Stomach smooth muscle (tissue), 2 donors: ENCODE results near the gene ACAA2.

ENCODE experiments used
- H3K27ac ChIP-seq: one replicate; pipeline ENCODE4 v1.7.0; 2013; ENCODE audit warnings: mild to moderate bottlenecking, low read length, inconsistent platforms
- H3K27me3 ChIP-seq, 2 donors: one replicate each; pipeline ENCODE4 v1.7.0; 2013; ENCODE audit warnings: low read length in 2 of 2; ENCODE audit not compliant: insufficient read depth in 2 of 2, control insufficient read depth in 1 of 2
- H3K36me3 ChIP-seq, 2 donors: one replicate each; pipeline ENCODE4 v1.7.0; 2013; ENCODE audit warnings: low read length in 2 of 2; ENCODE audit not compliant: control insufficient read depth in 2 of 2, insufficient read depth in 2 of 2
- H3K4me1 ChIP-seq: one replicate; pipeline ENCODE4 v1.7.0; 2013; ENCODE audit warnings: low read length; ENCODE audit not compliant: control insufficient read depth, insufficient read depth
- H3K4me3 ChIP-seq, 2 donors: one replicate each; pipeline ENCODE4 v1.7.0; 2013; ENCODE audit warnings: low read length in 2 of 2
- H3K9ac ChIP-seq, 2 donors: one replicate each; pipeline ENCODE4 v1.7.0; 2013; ENCODE audit warnings: low read length in 2 of 2, mild to moderate bottlenecking in 1 of 2
- H3K9me3 ChIP-seq, 2 donors: one replicate each; pipeline ENCODE4 v1.7.0; 2013; ENCODE audit warnings: low read length in 2 of 2; ENCODE audit not compliant: control insufficient read depth in 2 of 2
- donor health status: healthy.
- donor health status: Pancreatic carcinoma.

The ACAA2 gene

DNA sequence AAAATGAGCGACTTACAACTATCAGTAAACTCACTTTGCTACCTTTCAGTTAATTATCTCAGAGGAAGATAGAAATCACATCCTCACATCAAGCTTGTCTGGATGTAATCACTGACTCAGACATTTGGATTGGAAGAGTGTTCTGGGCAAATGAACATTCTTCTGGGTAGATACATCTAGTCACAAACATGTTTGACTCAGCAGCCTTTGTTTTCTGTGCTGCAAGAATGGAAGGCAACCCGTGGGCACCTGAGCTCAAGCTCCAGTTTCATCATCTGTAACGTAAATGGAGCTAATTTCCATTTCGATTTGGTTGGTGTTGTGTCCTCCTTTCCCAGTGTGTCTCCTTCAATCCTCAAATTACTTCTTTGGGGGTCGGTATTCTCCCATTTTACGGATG, 58.5 kb downstream of the ACAA2 start:
- H3K27ac ChIP-seq = no peak overlapping the region
- H3K9ac ChIP-seq = no peak overlapping the region
- no peaks in the 10 kb centered on the region for H3K9me3 ChIP-seq
- H3K4me1 ChIP-seq = no peaks in the 10 kb centered on the region
- no peaks in the 10 kb centered on the region for H3K27me3 ChIP-seq
- H3K4me3 ChIP-seq = no peak overlapping the region
- no peaks in the 10 kb centered on the region for H3K36me3 ChIP-seq

- no peaks in the 10 kb centered on the region for H3K36me3 ChIP-seq
- no peak overlapping the region for H3K27ac ChIP-seq
- H3K4me3 ChIP-seq = no peak overlapping the region
- H3K27me3 ChIP-seq = no peaks in the 10 kb centered on the region
- H3K9me3 ChIP-seq = no peaks in the 10 kb centered on the region
- H3K9ac ChIP-seq = no peak overlapping the region
- no peaks in the 10 kb centered on the region for H3K4me1 ChIP-seq
These were observed 59.7 kb downstream of the ACAA2 start for GRCh38 chr18:49753643-49754042.

- no peaks in the 10 kb centered on the region for H3K36me3 ChIP-seq
- no peaks in the 10 kb centered on the region for H3K9me3 ChIP-seq
- H3K27me3 ChIP-seq = no peaks in the 10 kb centered on the region
- no peaks in the 10 kb centered on the region for H3K4me1 ChIP-seq
- H3K27ac ChIP-seq = no peak overlapping the region
- no peak overlapping the region for H3K4me3 ChIP-seq
- H3K9ac ChIP-seq = no peak overlapping the region
These were observed 61.3 kb downstream of the ACAA2 start for GRCh38 chr18:49752095-49752457.

DNA sequence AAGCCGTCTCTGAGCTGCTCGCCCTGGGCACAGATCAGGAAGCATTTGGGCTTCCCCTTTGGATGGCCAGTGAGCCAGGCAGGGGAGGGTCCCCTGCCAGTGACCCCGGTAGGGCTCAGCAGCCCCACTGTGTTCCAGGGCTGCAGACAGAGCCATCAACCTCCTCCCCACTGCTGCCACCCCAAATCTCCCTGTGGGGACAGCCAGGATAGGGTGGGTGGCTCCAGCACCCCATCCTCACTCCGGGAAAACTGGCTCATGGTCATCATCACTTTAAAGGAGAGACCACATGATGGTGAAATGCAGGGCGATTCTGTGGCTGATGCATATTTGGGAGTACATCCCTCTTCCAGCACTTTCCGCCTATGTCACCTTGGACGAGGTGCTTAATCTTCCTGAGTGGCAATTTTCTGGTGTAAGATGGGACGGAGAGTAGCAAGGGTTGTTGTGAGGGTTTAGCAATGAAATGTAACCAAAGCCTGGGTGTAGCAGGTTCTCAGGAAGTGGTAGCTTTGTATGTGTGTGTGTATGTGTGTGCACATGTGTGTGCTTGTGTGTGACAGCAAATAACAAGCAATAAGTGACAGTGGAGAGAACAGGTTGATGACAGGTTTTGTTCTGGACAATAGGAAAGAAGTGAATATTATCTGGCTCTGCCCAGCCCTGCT, 61.8 kb downstream of the ACAA2 start:
- Histone ChIP-seq H3K9ac (no peak overlapping the region), H3K9me3 (no peaks in the 10 kb centered on the region), H3K27me3 (no peaks in the 10 kb centered on the region), H3K27ac (no peak overlapping the region), H3K4me1 (no peaks in the 10 kb centered on the region), H3K36me3 (no peaks in the 10 kb centered on the region), H3K4me3 (no peak overlapping the region)

- no peak overlapping the region for H3K27ac ChIP-seq
- H3K27me3 ChIP-seq = no peaks in the 10 kb centered on the region
- H3K4me3 ChIP-seq = no peak overlapping the region
- H3K4me1 ChIP-seq = no peaks in the 10 kb centered on the region
- H3K9ac ChIP-seq = no peak overlapping the region
- H3K9me3 ChIP-seq = no peaks in the 10 kb centered on the region
- no peaks in the 10 kb centered on the region for H3K36me3 ChIP-seq
These were observed 63.8 kb downstream of the ACAA2 start for GRCh38 chr18:49749563-49749962.

DNA sequence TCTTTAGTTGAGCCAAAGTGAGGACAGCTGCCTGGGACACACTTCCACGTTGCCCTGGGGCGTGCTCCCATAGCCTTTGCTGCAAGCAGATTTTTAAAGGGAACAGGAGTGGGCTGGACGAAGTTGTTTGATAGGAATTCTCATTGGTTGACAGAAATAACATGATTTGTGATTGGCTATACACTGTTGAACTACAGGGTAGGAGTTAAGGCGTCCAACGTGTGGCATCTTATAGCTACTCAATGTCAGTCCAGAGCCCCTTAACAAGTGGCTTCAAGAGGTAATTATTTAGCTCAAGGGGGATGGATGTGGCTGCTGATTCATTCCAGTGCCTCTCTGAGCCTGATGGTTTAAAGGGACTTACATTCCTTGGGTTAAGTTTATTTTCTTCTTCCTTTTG, 65.5 kb downstream of the ACAA2 start:
- Histone ChIP-seq H3K9ac (no peak overlapping the region), H3K4me3 (no peak overlapping the region), H3K9me3 (no peaks in the 10 kb centered on the region), H3K27me3 (no peaks in the 10 kb centered on the region), H3K27ac (no peak overlapping the region), H3K36me3 (no peaks in the 10 kb centered on the region), H3K4me1 (no peaks in the 10 kb centered on the region)

DNA sequence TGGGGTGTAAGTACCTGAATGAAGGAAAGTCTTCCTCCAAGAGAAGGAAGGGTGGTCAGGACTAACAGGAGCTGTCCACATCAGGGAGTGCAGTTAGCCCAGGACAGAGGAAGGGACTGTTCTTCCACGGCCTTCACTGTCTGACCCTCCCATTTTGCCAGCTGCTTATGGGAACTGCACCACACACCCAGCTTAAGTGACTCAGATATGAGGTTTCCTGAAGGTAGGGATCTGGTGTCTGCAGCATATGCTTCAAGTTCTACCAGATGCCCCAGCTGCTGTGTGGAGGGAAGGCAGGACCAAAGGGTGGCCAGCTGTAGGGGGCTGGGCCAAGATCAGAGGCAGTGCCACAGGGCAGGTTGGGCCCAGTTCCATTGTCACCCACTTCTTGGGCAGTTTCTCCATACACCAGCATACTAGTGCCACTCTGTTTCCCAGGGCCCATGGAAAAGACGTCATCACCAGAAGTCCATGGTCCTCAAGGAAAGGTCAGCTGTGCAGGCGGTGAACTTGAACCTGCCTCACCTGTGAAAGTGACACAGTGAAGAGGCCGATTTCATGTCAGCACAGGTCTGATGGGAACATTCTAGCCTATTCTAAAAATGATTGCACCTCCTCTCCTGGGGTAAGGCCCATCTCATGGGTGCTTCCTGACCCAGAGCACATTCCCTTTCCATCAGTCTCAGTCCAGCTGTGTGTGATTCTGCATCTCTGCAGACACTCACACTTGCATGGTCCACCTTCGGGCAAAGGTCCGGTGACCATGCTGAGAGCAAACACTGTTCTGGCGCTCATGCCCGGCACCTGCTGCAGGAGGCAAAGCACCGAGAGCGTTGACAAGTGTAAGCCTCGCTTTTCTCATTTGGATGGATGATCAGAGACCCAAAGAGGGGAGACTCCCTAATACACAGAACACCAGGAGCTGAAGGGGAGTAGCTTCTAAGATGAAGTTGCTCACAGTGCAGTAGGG, 68.0 kb downstream of the ACAA2 start:
- Histone ChIP-seq H3K27ac (no peak overlapping the region), H3K4me3 (no peak overlapping the region), H3K9ac (no peak overlapping the region), H3K36me3 (no peaks in the 10 kb centered on the region), H3K4me1 (no peaks in the 10 kb centered on the region), H3K27me3 (no peaks in the 10 kb centered on the region), H3K9me3 (no peaks in the 10 kb centered on the region)

DNA sequence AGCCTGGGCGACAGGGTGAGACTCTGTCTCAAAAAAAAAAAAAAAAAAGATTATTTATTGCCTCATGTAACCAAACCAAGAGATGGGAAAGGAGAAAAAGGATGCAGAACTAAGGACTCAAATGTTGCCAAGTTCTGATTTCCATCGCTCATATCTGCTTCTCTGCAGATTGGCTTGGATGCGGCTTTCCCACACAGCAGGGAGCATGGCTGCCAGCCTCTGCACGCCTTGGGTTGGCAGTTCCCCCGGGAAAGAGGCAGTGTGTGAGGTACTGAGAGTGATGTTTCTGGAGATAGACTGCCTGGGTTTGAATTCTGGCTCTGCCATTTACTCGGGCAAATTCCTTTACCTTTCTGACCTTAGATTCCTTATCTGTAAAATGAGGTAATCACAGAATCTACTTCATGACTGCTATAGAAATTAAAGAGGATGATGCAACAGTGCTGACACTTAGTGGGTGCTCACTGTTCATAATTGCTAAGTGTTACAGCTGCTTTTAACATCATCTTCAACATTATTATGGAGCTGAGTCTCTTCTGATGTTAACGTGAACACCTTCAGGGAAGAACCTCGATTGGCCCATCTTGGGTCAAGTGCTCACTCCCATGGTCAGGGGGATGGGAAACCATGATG, 68.8 kb downstream of the ACAA2 start:
- no peaks in the 10 kb centered on the region for H3K36me3 ChIP-seq
- no peak overlapping the region for H3K4me3 ChIP-seq
- no peaks in the 10 kb centered on the region for H3K4me1 ChIP-seq

GRCh38 chr18:49743117-49743567, 70.2 kb downstream of the ACAA2 start:
- H3K9me3 ChIP-seq = no peaks in the 10 kb centered on the region

More for the DNA sequence above, 68.8 kb downstream of the ACAA2 start:
- no peaks in the 10 kb centered on the region for H3K27me3 ChIP-seq
- no peak overlapping the region for H3K27ac ChIP-seq
- H3K9me3 ChIP-seq = no peaks in the 10 kb centered on the region
- H3K9ac ChIP-seq = no peak overlapping the region

DNA sequence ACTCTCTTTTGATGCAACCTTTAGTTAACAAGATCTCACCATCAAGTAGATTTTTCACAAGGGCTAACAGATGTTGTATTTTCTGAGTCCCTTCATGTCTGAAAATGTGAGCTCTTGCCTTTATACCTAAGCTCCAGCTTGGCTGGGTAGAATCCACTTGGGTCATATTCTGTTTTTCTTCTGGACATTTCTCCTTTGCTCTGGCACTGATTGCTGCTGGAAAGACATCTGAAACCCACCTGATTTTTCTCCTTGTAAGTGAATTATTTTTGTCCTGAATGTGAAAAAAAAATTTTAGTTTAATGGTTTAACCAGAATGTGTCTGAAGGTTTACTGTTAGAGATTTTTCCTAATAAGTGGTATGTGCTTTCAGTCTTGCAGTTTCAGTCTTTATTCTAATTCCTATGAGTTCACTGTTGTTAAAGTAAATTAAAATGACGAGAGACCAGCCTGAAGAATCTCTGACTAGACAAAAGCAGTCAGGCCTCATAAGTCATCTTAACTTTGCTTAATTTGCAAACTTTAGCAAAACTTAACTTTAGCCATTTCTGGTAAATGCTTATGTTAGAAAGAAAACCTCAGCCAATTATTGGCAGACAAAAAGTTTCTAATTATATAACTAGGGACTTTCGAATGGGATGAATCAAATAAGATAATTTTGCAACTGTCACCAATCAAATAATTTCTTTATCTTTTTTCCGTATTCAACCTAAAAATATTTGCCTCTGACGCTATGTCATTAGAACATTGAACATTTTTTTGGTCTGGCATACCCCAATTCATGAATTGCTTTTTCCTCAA, 70.8 kb downstream of the ACAA2 start:
- H3K27me3 ChIP-seq = no peaks in the 10 kb centered on the region
- no peaks in the 10 kb centered on the region for H3K9me3 ChIP-seq
- H3K4me3 ChIP-seq = no peak overlapping the region
- no peaks in the 10 kb centered on the region for H3K4me1 ChIP-seq
- H3K9ac ChIP-seq = no peak overlapping the region
- H3K27ac ChIP-seq = no peak overlapping the region
- H3K36me3 ChIP-seq = no peaks in the 10 kb centered on the region

More at GRCh38 chr18:49743117-49743567, 70.2 kb downstream of the ACAA2 start:
- no peak overlapping the region for H3K4me3 ChIP-seq
- H3K27me3 ChIP-seq = no peaks in the 10 kb centered on the region
- no peaks in the 10 kb centered on the region for H3K4me1 ChIP-seq
- no peak overlapping the region for H3K27ac ChIP-seq
- no peak overlapping the region for H3K9ac ChIP-seq
- H3K36me3 ChIP-seq = no peaks in the 10 kb centered on the region
